ENCODE results near the gene SGO1. TPM values are rescaled to one million over a fixed set of nuclear protein-coding genes. Genes with fewer than 3 reads are reported as not detected.

Gene SGO1
- total RNA-seq, 1 experiment from 2014 or later, result 34.3 TPM

GRCh38 chr3:20161714-20162113, 24.3 kb downstream of the SGO1 start:
- peaks cover 54% of the 10 kb centered on the region for H3K36me3 Mint-ChIP-seq
- CTCF ChIA-PET, result no interaction called here
- POLR2A ChIA-PET, result no interaction called here

More at GRCh38 chr3:20161714-20162113, 24.3 kb downstream of the SGO1 start:
- ATAC-seq, result no peak
- Mint-ChIP-seq H3K4me3 (no peak overlapping the region), H3K27me3 (ENCODE audit: low read depth) (no peaks in the 10 kb centered on the region), H3K9me3 (no peaks in the 10 kb centered on the region), H3K27ac (no peak overlapping the region), H3K4me1 (peaks cover 6% of the 10 kb centered on the region)
- TF ChIP-seq ZNF121 (CRISPR knock-in tag; IDR thresholded peaks at IDR 0.05) (no peak), MXD4 (CRISPR knock-in tag; IDR thresholded peaks at IDR 0.05; ENCODE audit: borderline replicate concordance) (no peak), ZSCAN18 (CRISPR knock-in tag; IDR thresholded peaks at IDR 0.05) (no peak), ESRRA (CRISPR knock-in tag; IDR thresholded peaks at IDR 0.05; ENCODE audit: borderline replicate concordance) (no peak), E2F4 (CRISPR knock-in tag; IDR thresholded peaks at IDR 0.05; ENCODE audit: borderline replicate concordance, low read depth) (no peak), CTCF (IDR thresholded peaks at IDR 0.05) (no peak), EMX1 (CRISPR knock-in tag; IDR thresholded peaks at IDR 0.05) (no peak), JAZF1 (CRISPR knock-in tag; IDR thresholded peaks at IDR 0.05) (no peak), ATF3 (CRISPR knock-in tag; conservative IDR thresholded peaks at IDR 0.05) (no peak), JUN (CRISPR knock-in tag; IDR thresholded peaks at IDR 0.05) (no peak), OVOL2 (CRISPR knock-in tag; IDR thresholded peaks at IDR 0.05; ENCODE audit: borderline replicate concordance) (no peak), ZNF219 (CRISPR knock-in tag; IDR thresholded peaks at IDR 0.05; ENCODE audit: borderline replicate concordance) (no peak), ATF2 (CRISPR knock-in tag; IDR thresholded peaks at IDR 0.05; ENCODE audit: borderline replicate concordance, low read depth) (no peak), ZNF671 (CRISPR knock-in tag; IDR thresholded peaks at IDR 0.05) (no peak), ETV6 (CRISPR knock-in tag; IDR thresholded peaks at IDR 0.05) (no peak), TEAD4 (CRISPR knock-in tag; IDR thresholded peaks at IDR 0.05) (no peak), GABPB1 (CRISPR knock-in tag; IDR thresholded peaks at IDR 0.05) (no peak)
- TF ChIP-seq, protein P1, sequence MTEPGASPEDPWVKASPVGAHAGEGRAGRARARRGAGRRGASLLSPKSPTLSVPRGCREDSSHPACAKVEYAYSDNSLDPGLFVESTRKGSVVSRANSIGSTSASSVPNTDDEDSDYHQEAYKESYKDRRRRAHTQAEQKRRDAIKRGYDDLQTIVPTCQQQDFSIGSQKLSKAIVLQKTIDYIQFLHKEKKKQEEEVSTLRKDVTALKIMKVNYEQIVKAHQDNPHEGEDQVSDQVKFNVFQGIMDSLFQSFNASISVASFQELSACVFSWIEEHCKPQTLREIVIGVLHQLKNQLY (CRISPR knock-in tag; IDR thresholded peaks at IDR 0.05), result no peak
- TF ChIP-seq, protein P2, sequence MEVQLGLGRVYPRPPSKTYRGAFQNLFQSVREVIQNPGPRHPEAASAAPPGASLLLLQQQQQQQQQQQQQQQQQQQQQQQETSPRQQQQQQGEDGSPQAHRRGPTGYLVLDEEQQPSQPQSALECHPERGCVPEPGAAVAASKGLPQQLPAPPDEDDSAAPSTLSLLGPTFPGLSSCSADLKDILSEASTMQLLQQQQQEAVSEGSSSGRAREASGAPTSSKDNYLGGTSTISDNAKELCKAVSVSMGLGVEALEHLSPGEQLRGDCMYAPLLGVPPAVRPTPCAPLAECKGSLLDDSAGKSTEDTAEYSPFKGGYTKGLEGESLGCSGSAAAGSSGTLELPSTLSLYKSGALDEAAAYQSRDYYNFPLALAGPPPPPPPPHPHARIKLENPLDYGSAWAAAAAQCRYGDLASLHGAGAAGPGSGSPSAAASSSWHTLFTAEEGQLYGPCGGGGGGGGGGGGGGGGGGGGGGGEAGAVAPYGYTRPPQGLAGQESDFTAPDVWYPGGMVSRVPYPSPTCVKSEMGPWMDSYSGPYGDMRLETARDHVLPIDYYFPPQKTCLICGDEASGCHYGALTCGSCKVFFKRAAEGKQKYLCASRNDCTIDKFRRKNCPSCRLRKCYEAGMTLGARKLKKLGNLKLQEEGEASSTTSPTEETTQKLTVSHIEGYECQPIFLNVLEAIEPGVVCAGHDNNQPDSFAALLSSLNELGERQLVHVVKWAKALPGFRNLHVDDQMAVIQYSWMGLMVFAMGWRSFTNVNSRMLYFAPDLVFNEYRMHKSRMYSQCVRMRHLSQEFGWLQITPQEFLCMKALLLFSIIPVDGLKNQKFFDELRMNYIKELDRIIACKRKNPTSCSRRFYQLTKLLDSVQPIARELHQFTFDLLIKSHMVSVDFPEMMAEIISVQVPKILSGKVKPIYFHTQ (CRISPR knock-in tag; IDR thresholded peaks at IDR 0.05), result no peak
- no peak for DNase-seq (ENCODE audit: low spot score)
